ENCODE results near the gene TULP4.
"Not testable (repeated sequence)": the region's sequence is repeated elsewhere in the genome, so short reads cannot be mapped to it uniquely, and the experiment has no call there.

TULP4 gene

DNA sequence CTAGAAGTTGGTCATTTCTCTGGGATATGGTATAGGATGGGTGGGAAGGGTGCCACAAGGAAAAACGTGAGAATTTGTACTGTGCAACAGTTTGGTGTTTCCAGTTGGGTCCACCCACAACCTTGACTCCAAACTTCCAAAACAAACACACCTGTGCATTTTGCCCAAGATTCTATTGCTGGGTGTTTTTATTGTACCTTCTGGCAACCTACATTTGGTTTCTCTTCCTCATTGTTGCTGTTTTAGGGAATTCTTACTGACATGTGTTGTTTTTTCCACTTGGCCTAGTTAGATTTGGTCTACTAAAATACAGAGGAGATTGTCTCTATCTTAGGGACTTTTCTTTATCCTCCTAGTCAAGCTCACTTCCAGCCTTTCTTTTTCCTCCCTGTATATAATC is 16.7 kb downstream of the TULP4 start:
- DNase-seq (ENCODE audit: low read depth): no peak

DNA sequence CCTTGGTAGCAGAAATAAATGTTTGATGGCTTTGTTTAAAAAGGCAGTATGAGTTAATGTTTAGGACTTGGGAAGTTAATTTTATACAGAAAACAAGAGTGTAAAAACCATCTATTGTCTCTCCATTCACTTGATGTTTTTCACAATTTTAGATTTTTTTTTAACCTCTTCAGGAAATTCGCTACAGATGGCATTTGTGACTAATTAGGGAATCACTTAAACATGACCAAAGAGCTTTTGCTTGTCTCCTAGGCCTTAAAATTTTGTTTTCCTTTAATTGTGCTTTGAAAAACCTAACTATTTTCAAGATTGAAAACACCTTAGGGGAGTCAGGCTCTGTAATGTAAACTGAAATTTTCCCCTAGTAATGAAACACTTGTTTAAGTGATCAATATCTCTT is 17.3 kb downstream of the TULP4 start:
- DNase-seq (ENCODE audit: low read depth): no peak

DNA sequence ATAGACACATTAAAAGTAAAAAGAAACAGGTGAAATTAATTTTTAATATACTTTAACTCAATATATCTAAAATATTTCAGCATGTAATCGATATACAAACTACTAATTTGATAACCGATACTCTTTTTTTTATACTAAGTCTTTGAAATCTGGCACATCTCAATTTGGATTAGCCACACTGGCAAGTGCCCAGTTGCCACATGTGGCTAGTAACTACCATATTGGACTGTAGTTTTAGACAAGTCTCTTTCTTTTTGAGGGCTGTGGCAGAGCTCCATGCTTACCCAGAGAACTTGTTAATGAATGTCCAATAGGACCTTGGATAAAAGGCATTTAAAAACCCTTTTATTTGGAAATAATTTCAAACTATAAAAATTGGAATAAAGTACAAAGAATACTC is 17.8 kb downstream of the TULP4 start:
- no peak for DNase-seq (ENCODE audit: low read depth)

DNA sequence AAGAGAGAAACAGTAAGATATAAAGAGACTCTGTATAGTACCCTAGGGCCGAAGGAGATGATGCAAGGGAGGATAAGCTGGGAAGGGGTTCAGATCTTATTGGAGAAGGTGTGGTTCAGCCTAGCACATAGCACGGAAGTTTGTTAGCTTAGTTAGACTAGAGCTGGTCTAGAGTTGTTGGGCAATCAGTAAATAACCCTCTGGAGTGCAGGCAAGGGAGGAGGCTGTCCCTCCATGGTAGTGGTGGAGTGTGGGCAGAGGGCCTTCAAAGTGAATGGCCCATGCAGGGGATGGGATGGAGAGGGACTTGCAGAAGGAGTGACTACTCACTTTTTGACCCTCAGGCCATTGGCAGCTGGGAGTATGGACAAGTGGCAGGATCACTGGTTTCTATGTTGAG is 20.0 kb downstream of the TULP4 start:
- DNase-seq (ENCODE audit: low read depth): no peak

DNA sequence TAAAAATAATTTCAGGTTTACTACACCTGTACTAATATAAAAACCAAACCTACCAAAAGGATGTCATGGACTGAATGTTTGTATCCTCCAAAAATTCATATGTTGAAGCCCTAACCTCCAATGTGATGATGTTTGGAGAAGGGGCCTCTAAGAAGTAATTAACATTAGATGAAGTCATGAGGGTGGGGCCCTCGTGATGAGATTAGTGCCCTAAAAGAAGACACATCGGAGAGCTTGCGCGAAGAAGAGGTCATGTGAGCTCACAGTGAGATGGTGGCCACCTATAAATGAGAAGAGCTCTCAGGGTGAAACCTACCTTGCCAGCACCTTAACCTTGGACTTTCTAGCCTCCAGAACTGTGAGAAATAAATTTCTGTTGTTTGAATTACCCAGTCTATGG is 20.8 kb downstream of the TULP4 start:
- DNase-seq (ENCODE audit: low read depth): no peak

DNA sequence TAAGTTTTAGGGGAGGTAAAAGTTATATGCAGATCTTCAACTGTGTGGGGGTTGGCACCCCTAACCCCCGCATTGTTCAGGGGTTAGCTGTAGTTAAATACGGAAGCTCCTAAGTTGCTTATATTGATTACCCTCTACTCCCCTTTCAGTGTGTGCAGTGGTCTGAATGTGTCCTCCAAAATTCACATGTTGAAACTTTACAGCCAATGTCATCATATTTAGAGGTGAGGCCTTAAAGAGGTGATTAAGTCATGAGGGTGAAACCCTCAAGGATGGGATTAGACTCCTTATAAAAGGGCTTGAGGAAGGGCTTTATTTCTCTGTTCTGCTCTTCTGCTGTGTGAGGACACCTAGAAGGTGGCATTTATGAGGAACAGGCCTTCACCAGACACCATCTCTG is 22.3 kb downstream of the TULP4 start:
- DNase-seq (ENCODE audit: low read depth): no peak

DNA sequence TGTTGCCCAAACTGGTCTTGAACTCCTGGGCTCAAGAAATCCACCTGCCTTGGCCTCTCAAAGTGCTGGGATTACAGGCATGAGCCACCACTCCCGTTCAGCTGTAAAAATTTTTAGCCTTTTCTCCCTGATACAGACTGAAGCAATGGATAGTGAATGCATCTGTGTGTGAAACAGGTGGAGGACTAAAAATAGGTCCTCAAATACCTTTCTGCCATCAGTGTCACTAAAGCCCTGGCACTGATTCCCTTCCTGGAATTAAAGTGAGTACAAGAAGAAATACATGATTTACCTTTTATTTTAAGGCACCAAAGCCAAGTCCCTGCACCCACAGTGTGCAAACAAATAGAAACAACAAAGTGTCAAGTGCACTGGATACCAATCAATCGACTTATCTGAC is 25.1 kb downstream of the TULP4 start:
- DNase-seq (ENCODE audit: low read depth): no peak

DNA sequence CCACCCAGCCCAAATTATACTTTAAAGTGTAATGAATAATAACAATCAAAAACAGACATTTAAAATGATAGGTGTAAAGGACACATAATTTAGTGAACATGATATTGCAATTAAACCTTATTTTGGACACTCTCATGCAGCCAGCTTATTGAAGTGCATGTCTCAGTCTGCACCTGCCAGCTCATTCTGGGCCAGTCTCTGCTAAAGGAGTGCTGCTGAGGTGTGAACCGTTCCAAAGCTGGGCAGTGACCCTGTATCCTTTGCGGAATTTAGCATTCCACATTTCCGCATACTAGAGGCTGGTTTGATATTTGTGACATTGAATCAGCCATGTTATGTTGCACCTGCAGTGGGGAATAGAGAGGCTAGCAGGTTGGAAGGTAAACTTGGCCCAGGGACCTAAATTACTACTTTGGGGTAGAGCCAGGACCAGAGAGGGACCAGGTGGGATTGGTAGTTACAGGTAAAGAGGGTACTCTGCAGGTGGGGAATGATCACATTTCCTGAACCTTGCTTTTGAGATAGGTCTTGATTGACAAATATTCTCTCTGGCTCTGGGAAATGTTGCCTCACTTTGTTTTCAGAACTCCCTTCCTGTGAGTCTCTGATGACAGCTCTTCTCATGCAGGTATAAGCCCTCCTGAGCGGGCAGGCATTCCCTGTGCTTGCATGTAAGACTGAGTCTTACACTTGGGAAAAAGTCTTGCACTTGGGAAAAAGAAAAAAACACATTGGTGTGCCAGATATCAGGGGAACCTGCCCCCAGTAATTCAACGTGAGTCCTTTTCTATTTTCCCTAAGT is 26.2 kb downstream of the TULP4 start:
- no peak for DNase-seq (ENCODE audit: low read depth)

DNA sequence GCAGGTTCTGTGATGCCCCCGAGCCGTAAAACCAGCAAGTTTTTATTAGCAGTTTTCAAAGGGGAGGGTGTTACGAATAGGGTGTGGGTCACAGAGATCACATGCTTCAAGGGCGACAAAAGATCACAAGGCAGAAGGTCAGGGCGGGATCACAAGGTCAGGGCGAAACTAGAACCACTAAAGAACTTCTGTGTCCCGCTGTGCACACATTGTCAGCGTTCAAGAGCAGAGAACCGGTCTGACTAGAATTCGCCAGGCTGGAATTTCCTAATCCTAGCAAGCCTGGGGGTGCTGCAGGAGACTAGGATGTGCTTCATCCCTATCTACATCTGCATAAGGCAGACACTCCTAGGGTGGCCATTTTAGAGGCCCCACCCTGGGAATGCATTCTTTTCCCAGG is 26.9 kb downstream of the TULP4 start:
- DNase-seq (ENCODE audit: low read depth): not testable (repeated sequence)

DNA sequence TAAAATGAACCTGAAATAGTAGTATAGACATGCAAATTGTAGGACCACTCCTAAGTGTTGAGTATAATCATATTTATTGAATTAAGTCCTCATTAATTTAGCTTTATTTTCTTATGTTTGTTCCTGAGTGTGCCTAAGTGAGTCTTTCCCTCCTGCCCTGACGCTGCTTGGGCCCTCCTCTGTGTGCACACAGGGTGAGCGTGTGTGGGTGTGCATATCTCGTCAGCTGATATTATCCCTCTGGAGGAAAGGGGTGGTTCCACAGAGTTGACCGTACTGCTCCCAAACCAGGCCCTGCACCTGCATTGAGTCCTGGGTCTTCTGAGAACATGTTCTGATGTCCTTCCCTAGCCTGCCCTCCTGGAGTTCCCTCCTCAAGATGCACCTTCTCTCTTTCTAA is 28.0 kb downstream of the TULP4 start:
- DNase-seq (ENCODE audit: low read depth): no peak

DNA sequence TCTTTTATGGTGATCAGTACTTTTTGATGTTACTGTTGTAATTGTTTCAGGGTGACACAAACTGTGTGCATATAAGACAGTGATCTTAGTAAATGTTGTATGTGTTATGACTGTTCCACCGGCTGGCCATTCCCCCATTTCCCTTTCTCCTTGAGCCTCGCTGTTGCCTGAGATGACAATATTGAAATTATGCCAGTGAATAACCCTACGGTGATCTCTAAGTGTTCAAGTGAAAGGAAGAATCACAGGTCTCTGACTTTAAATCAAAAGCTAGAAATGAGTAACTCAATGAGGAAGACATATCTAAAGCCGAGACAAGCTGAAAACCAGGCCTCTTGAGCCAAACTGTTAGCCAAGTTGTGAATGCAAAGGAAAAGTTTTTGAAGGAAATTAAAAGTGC is 32.3 kb downstream of the TULP4 start:
- DNase-seq (ENCODE audit: low read depth): no peak

DNA sequence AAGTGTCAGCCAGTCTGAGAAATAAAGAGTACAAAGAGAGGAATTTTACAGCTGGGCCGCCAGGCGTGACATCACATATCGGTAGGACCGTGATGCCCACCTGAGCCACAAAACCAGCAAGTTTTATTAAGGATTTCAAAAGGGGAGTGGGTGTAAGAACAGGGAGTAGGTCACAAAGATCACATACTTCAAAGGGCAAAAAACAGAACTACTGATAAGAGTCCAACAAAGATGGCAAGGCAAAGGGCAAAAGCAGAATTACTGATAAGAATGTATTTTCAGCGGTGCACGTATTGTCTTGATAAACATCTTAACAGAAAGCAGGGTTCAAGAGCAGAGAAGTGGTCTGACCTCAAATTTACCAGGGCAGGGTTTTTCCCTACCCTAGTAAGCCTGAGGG is 33.2 kb downstream of the TULP4 start:
- DNase-seq (ENCODE audit: low read depth): not testable (repeated sequence)

DNA sequence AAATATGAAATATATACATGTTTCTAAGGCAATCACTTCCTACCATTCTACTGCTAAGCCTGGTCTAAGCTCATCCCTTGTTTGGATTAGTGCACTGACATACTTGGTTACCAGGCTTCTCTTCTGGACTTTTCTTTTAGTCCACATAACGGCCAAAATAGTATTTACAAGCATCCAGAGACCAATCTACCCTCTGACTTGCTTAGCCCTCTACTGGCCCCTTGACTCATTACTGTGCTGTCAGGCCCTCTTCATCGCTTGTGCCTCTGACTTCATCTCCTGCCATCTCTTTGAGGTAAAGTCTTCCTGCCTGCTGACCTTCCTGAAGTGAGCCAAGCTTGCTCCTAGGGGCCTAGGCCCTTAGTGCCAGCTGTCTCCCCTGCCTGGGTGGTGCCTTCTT is 35.1 kb downstream of the TULP4 start:
- no peak for DNase-seq (ENCODE audit: low read depth)

DNA sequence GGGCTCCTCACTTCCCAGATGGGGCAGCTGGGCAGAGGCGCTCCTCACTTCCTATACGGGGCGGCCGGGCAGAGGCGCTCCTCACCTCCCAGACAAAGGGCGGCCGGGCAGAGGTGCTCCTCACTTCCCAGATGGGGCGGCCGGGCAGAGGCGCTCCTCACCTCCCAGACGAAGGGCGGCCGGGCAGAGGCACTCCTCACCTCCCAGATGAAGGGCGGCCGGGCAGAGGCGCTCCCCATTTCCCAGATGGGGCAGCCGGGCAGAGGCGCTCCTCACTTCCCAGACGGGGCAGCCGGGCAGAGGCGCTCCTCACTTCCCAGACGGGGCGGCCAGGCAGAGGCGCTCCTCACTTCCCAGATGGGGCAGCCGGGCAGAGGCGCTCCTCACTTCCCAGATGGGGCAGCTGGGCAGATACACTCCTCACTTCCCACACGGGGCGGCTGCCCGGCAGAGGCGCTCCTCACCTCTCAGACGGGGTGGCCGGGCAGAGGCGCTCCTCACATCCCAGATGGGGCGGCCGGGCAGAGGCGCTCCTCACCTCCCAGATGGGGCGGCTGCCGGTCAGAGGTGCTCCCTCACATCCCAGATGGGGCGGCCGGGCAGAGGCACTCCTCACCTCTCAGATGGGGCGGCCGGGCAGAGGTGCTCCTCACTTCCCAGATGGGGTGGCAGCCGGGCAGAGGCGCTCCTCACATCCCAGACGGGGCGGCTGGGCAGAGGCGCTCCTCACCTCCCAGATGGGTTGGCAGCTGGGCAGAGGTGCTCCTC is 36.7 kb downstream of the TULP4 start:
- DNase-seq (ENCODE audit: low read depth): not testable (repeated sequence)

DNA sequence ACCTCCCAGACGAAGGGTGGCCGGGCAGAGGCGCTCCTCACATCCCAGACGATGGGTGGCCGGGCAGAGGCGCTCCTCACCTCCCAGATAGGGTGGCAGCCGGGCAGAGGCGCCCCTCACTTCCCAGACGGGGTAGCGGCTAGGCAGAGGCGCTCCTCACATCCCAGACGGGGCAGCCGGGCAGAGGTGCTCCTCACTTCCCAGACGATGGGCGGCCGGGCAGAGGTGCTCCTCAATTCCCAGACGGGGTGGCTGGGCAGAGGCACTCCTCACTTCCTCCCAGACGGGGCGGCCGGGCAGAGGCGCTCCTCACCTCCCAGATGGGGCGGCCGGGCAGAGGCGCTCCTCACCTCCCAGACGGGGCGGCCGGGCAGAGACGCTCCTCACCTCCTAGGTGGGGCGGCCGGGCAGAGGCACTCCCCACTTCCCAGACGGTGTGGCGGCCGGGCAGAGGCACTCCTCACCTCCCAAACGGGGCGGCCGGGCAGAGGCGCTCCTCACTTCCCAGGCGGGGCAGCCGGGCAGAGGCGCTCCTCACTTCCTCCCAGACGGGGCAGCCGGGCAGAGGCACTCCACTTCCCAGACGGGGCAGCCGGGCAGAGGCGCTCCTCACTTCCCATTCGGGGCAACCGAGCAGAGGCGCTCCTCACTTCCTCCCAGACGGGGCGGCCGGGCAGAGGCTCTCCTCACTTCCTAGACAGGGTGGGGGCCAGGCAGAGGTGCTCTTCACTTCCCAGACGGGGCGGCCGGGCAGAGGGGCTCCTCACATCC is 37.4 kb downstream of the TULP4 start:
- DNase-seq (ENCODE audit: low read depth): not testable (repeated sequence)

DNA sequence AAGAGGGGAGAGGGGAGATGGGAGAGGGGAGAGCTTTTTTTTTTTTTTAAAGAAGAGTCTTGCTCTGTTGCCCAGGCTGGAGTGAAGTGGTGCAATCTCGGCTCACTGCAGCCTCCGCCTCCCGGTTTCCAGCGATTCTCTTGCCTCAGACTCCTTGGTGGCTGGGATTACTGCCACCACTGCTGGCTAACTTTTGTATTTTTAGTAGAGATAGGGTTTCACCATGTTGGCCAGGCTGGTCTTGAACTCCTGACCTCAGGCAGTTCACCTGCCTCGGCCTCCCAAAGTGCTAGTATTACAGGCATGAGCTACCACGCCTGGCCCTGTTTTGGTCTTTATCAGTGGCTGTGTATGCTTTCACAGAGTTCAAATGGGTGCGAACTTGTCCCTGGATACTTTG is 38.5 kb downstream of the TULP4 start:
- not testable (repeated sequence) for DNase-seq (ENCODE audit: low read depth)

DNA sequence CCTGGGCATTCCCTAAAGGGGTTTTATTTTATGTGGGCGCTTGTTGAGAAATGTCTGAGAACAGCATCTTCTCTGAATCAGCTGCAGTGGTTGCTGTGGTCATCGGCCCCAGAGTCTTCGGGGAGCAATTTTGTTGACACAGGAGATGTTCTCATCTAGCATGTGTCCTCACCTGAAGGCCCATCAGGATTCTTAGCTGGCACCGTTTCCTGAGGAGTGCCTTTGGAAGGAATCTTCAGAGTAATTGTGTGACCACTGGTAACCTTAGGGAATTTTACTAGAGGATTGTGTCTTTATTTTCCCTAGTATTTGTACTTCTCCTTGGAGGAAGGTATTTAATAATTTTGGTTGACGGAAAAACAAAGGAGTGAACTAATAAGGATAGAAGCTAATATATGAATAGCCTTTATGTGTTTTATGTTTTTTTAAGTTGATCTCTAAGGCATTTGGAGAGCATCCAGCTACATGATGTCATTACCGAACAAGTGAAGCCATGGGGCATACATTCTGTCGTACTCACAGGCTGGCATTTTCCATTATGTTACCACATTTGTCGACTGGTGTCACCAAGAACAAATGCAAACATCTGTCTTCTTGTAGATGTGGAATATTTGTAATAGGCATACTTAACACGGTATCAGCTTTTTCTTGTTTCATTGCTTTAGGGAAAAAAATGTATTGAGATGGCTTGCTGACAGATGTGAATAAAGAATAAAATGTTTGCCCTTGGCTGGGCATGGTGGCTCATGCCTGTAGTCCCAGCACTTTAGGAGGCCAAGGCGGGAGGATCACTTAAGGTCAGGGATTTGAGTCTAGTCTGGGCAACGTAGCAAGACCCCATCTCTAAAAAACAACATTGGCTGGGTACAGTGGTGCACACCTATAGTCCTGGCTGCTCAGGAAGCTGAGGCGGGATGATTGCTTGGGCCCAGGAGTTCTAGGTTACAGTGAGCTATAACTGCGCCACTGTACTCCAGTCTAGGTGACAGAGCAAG is 41.9 kb downstream of the TULP4 start:
- no peak for DNase-seq (ENCODE audit: low read depth)

DNA sequence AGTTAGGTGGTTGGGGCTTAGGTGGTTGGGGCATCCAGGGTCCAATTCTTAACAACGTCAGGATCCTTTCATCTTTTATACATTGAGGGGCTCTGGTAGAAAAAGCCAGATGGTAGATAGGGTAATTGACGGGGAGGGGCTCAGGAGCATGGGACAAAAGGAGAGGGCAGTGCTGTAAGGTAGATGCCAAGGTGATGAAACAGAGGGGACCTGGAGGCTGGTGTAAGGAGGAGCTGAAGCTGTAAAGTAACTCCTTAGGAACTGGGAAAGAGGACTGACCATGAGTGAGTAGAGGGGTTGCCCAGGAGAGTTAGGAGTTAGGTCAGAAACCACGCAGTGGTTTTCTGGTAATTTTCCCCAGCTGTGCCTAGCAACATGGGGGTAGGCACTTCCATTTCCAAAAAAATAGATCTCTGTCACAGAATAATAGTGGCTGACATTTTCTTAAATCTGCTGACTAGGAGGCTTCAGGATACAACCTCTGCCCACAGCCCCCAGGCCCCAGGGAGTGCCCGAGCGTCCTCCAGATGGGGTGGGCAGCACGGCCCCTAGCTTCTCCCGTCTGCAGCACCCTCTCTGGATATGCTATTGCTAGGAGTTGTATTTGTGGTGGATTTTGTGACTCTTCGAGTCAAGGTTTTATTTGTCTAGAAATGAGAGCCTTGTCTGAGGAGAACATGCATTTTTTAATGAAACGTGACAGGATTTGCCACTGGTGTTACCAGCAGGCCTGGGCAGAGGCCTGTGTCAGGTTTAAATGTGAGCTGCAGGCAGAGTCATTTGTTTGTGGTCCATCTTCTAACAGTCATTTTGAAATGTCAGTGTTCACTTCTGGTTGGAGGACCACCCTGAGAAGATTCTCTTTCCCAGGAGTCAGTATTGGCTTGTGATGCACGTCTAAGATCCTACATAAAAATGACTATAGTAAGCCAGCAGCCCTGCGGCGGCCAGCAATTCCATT is 44.6 kb downstream of the TULP4 start:
- DNase-seq (ENCODE audit: low read depth): no peak

DNA sequence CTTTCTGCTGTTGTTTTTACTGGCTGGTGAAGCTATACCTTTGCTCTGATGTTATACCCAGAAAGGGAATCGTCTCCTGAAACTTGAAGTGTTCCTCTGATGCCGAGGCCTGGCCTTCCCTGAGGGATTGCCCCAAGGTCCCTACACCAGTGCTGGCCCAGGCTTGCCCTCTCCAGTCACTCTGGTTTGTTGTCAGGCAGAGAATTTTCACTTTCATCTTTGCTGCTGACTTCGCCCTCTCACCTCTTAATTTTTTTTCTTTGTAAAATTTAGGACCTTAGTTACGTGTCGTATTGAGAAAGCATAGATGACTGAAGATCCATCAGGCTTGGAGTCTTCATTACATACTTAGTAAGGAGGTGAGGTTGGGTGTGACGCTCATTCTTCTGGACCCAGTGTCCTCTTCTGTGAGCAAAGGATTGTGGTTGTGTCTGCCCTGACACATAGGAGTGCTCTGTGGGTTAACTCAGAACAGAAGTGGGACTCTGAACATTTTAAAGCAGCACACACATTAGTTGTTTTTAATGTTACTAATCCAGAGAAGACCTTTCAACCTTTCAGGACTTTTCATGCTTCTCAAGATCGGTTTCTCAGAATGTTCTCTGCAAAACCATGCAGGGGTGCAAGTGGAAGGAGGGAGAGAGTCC is 45.4 kb downstream of the TULP4 start:
- DNase-seq (ENCODE audit: low read depth): no peak
